ENCODE results near the gene ZBED5. TPM values are rescaled to one million over a fixed set of nuclear protein-coding genes. Genes with fewer than 3 reads are reported as not detected.

ZBED5 gene
- total and polyA plus RNA-seq, 9 of the 15 experiments (the other 6 are each of a cell fraction or from before 2014, with no cell fraction given) = 12.4 to 70.7 (median 26.8) TPM

DNA sequence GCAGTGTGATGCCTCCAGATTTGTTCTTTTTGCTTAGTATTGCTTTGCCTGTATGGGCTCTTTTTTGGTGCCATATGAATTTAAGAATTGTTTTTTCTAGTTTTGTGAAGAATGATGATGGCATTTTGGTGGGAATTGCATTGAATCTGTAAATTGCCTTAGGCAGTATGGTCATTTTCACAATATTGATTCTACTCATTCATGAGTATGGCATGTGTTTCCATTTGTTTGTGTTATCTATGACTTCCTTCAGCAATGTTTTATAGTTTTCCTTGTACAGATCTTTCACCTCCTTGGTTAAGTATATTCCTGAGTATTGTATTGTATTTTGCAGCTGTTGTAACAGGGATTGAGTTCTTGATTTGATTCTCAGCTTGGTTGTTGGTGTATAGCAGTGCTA is 18.3 kb upstream of the ZBED5 start:
- Histone ChIP-seq H3K79me2 (ENCODE audit: control insufficient read depth, insufficient read depth, low read length) (no peaks in the 10 kb centered on the region), H3K9me3 (replicated peaks; ENCODE audit: control insufficient read depth, insufficient read depth, low read depth, low read length) (peaks cover 3% of the 10 kb centered on the region), H3K27ac (ENCODE audit: extremely low read depth, low read depth, low read length) (no peak overlapping the region), H3K36me3 (ENCODE audit: control insufficient read depth, insufficient read depth, low read length) (no peaks in the 10 kb centered on the region), H2AFZ (ENCODE audit: low read depth, low read length) (no peak overlapping the region), H3K9me1 (ENCODE audit: control insufficient read depth, insufficient read depth, low read length) (no peaks in the 10 kb centered on the region), H3K4me3 (no peak overlapping the region), H4K20me1 (replicated peaks; ENCODE audit: control insufficient read depth, insufficient read depth, low read length) (no peaks in the 10 kb centered on the region), H3K4me1 (replicated peaks in 1 of 2; ENCODE audit: control insufficient read depth in 2 of 2, insufficient read depth in 2 of 2, low read length in 2 of 2) (peaks cover 0 to 3% of the 10 kb centered on the region in 2 experiments; a peak in 1 of 5 replicates), H3K27me3 (ENCODE audit: control insufficient read depth in 2 of 2, insufficient read depth in 2 of 2, low read length in 2 of 2) (no peaks in the 10 kb centered on the region), H3K4me2 (ENCODE audit: insufficient read depth, low read length) (no peak overlapping the region), H3K9ac (ENCODE audit: insufficient read depth in 1 of 2, low read depth in 2 of 2, low read length in 2 of 2) (no peak overlapping the region)
- ChIA-PET POLR2A (no interaction called here), CTCF (ENCODE audit: low intra/inter-chr PET ratio) (no interaction called here)
- ATAC-seq (no peak), FAIRE-seq (no peak), DNase-seq (ENCODE audit: extremely low read depth in 1 of 4, low spot score in 3 of 4) (no peak)
- intact Hi-C loops (cut with micrococcal nuclease) (no loop called here), in situ Hi-C loops (cut with MboI) (no loop called here)
- BruUV-seq (replicated peaks) = no TSS peak
- TF ChIP-seq NFYB (IDR thresholded peaks at IDR 0.05; ENCODE audit: extremely low read depth, insufficient read length) (no peak), POLR2AphosphoS2 (IDR thresholded peaks at IDR 0.05; ENCODE audit: low read length) (no peak), ZNF324 (CRISPR knock-in tag; IDR thresholded peaks at IDR 0.05) (no peak), TCFL5 (CRISPR knock-in tag; conservative IDR thresholded peaks at IDR 0.05) (no peak), ZNF239 (CRISPR knock-in tag; IDR thresholded peaks at IDR 0.05) (no peak), HNRNPK (IDR thresholded peaks at IDR 0.05; ENCODE audit: low read depth, low read length, poor library complexity, severe bottlenecking) (no peak), PCBP2 (IDR thresholded peaks at IDR 0.05; ENCODE audit: low read depth, low read length, poor library complexity, severe bottlenecking) (no peak), ATF3 (IDR thresholded peaks at IDR 0.05) (no peak), ATF3 (CRISPR knock-in tag; conservative IDR thresholded peaks at IDR 0.05) (no peak), SRSF3 (IDR thresholded peaks at IDR 0.05; ENCODE audit: insufficient read depth, low read length) (no peak)
